Esophagus muscularis mucosa (tissue), 2 donors: ENCODE results near the gene INIP.

Source experiments
- POLR2A ChIP-seq: fragments of 450-650 bp; IDR thresholded peaks from one replicate; pipeline ENCODE4 v1.6.1; 2017; ENCODE audit warnings: antibody characterized with exemption, moderate library complexity, mild to moderate bottlenecking, low read depth
- POLR2AphosphoS5 ChIP-seq, 2 donors: sonication (generic); formaldehyde crosslinking; IDR thresholded peaks; one replicate each; pipeline ENCODE4 v1.6.1; 2017; ENCODE audit warnings: antibody characterized with exemption in 2 of 2

DNA sequence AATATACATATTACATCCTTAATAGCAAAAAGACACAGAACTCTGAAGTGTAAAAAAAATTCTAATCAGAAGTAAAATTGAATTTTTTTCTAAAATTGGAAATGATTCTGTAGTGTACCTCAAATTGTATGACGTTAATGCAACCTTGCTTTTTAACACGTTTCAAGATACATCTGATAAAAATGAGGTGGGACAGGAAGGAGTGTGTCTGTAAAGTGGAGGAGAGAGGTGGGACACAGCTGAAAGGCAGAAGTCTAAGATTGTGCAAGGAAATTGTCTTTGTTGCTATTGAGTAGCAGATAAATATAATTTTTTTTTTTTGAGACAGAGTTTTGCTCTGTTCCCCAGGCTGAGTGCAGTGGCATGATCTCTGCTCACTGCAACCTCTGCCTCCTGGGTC, 17.0 kb upstream of the INIP start:
- TF ChIP-seq POLR2A, result no peak
- no peak for TF ChIP-seq POLR2AphosphoS5 (IDR thresholded peaks at IDR 0.05)
